HG03103 (cell line): ENCODE results near the gene EIF3B.
"Not testable (repeated sequence)": the region's sequence is repeated elsewhere in the genome, so short reads cannot be mapped to it uniquely, and the experiment has no call there.

Source experiments
- ATAC-seq: cut with Tn5 transposase; IDR thresholded peaks from one replicate; pipeline ENCODE4 v1.9.1; 2021; ENCODE audit warnings: low read depth; ENCODE audit not compliant: unreplicated experiment

EIF3B gene

GRCh38 chr7:2374830-2375728, 20.5 kb downstream of the EIF3B start:
- ATAC-seq = no peak

- no peak for ATAC-seq
These were observed 21.9 kb downstream of the EIF3B start for GRCh38 chr7:2376351-2377154.

- not testable (repeated sequence) for ATAC-seq
These were observed 22.9 kb downstream of the EIF3B start for GRCh38 chr7:2377492-2377891.

GRCh38 chr7:2378125-2378524, 23.5 kb downstream of the EIF3B start:
- not testable (repeated sequence) for ATAC-seq

GRCh38 chr7:2379161-2379560, 24.5 kb downstream of the EIF3B start:
- no peak for ATAC-seq

GRCh38 chr7:2379821-2380450, 25.3 kb downstream of the EIF3B start:
- no peak for ATAC-seq

- ATAC-seq = no peak
These were observed 25.8 kb downstream of the EIF3B start for GRCh38 chr7:2380461-2380860.

- ATAC-seq = no peak
These were observed 26.6 kb downstream of the EIF3B start for GRCh38 chr7:2381227-2381626.

- ATAC-seq = no peak
These were observed 27.4 kb downstream of the EIF3B start for GRCh38 chr7:2381881-2382509.

GRCh38 chr7:2383543-2384274, 29.1 kb downstream of the EIF3B start:
- no peak for ATAC-seq

GRCh38 chr7:2384354-2385243, 30.0 kb downstream of the EIF3B start:
- ATAC-seq = no peak

- not testable (repeated sequence) for ATAC-seq
These were observed 31.5 kb downstream of the EIF3B start for GRCh38 chr7:2386122-2386521.

GRCh38 chr7:2386964-2387669, 32.5 kb downstream of the EIF3B start:
- no peak for ATAC-seq

- ATAC-seq = no peak
These were observed 33.4 kb downstream of the EIF3B start for GRCh38 chr7:2387897-2388636.

- ATAC-seq = no peak
These were observed 34.0 kb downstream of the EIF3B start for GRCh38 chr7:2388637-2388954.

GRCh38 chr7:2390020-2390816, 35.6 kb downstream of the EIF3B start:
- ATAC-seq = not testable (repeated sequence)

- no peak for ATAC-seq
These were observed 39.1 kb downstream of the EIF3B start for GRCh38 chr7:2393706-2394105.
